ENCODE results near the gene NCK1. TPM values are rescaled to one million over a fixed set of nuclear protein-coding genes. Genes with fewer than 3 reads are reported as not detected.

Gene NCK1
- total and polyA plus RNA-seq, 10 of the 15 experiments (the other 5 are each of a cell fraction or from before 2014, with no cell fraction given), result 15.6 to 33.4 (median 25.0) TPM

DNA sequence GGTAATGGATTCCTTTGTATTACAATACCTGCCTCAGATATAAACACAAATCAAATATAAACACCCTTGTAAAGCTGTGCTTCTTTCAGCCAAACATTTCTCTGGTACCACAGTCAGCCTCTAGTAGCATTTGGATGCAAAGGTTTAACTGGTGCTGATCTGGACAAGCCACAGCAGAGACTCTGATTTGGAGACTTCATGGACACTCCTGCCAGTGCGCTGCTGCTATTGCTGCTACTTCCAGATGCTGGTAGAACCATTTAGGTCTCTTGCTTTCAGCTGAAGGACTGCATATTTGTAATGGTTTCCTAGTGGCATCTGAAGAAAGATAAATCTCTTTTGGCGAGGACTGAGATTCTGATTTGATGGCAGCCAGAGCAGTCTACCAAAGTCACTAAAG, 36.9 kb downstream of the NCK1 start (continued):
- TF ChIP-seq, protein P1, sequence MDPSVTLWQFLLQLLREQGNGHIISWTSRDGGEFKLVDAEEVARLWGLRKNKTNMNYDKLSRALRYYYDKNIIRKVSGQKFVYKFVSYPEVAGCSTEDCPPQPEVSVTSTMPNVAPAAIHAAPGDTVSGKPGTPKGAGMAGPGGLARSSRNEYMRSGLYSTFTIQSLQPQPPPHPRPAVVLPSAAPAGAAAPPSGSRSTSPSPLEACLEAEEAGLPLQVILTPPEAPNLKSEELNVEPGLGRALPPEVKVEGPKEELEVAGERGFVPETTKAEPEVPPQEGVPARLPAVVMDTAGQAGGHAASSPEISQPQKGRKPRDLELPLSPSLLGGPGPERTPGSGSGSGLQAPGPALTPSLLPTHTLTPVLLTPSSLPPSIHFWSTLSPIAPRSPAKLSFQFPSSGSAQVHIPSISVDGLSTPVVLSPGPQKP (IDR thresholded peaks at IDR 0.05; ENCODE audit: low read depth, low read length), result no peak
- TF ChIP-seq DPF2 (IDR thresholded peaks at IDR 0.05), result no peak

DNA sequence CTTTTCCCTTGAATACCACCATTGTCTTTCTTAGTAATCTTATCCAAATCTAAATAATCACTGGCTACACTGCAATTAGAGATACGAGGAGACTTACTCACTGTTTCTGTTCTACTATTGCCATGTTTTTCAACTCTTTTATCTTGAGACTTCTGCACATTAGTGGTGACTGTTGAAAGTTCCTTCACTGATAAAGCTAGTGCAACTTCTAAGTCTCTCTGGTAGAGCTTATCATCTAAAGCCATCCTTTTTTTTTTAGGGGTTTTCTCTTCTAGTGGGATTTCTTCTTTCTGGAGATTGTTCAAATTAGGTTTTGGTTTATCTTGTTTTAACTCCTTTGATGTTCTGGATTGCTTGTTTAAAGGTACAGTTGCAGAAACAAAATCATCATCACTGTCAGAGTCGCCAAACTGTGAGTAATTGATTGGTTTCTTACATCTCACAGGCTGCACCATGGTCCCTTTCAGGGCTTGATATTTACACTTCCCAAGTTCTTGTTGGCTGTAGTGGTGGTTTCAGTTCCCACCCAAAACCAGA, 37.7 kb downstream of the NCK1 start:
- Histone ChIP-seq H3K36me3 (ENCODE audit: control insufficient read depth in 2 of 2, insufficient read depth in 2 of 2, low read length in 1 of 2) (no peaks in the 10 kb centered on the region), H3K4me1 (ENCODE audit: control insufficient read depth, insufficient read depth, low read length) (peaks cover 4% of the 10 kb centered on the region; the same call in 1 of the 2 replicates), H3K4me2 (ENCODE audit: control insufficient read depth, insufficient read depth) (no peak overlapping the region), H3K79me2 (ENCODE audit: control insufficient read depth, insufficient read depth, low read length) (peaks cover 56% of the 10 kb centered on the region), H2AFZ (ENCODE audit: control insufficient read depth, low read depth, low read length) (no peak overlapping the region), H4K20me1 (ENCODE audit: control insufficient read depth, insufficient read depth) (no peaks in the 10 kb centered on the region), H3K9me3 (replicated peaks; ENCODE audit: control insufficient read depth, insufficient read depth, low read length) (peaks cover 28% of the 10 kb centered on the region), H3K9ac (ENCODE audit: control insufficient read depth, insufficient read depth, low read length) (no peak overlapping the region), H3K27me3 (replicated peaks in 1 of 2; ENCODE audit: control insufficient read depth in 2 of 2, insufficient read depth in 2 of 2, low read length in 1 of 2) (no peaks in the 10 kb centered on the region), H3K27ac (ENCODE audit: control insufficient read depth, insufficient read depth) (no peak overlapping the region), H3K4me3 (no peak overlapping the region)
- DNase-seq (ENCODE audit: low read depth, low spot score) (no peak), ATAC-seq (no peak), FAIRE-seq (no peak)
- ChIA-PET POLR2A (no interaction called here), CTCF (interaction anchor here (1.3 to 1.8 kb wide), 4 partner anchors 9 to 41 kb away, joined by 4 to 5 read pairs (median 4); no protein-coding TSS in a partner anchor), RAD21 (ENCODE audit: unreplicated experiment) (interaction anchor here (1.9 to 3.1 kb wide), 2 partner anchors 10 to 38 kb away, joined by 10 read pairs; partner anchors contain the start of gene NCK1), SMC1A (ENCODE audit: uncharacterized antibody, unreplicated experiment) (interaction anchor here (3.8 to 4.2 kb wide), 2 partner anchors 11 to 15 kb away, joined by 19 to 28 read pairs; no protein-coding TSS in a partner anchor)
- no TSS peak for BruUV-seq (replicated peaks)
- TF ChIP-seq RCOR1 (conservative IDR thresholded peaks at IDR 0.05; ENCODE audit: low read depth, low read length), result no peak
- TF ChIP-seq SIN3A (IDR thresholded peaks at IDR 0.05; ENCODE audit: low read depth, low read length), result no peak
- no peak for TF ChIP-seq TCF7 (IDR thresholded peaks at IDR 0.05; ENCODE audit: borderline replicate concordance)
- TF ChIP-seq, protein P2, sequence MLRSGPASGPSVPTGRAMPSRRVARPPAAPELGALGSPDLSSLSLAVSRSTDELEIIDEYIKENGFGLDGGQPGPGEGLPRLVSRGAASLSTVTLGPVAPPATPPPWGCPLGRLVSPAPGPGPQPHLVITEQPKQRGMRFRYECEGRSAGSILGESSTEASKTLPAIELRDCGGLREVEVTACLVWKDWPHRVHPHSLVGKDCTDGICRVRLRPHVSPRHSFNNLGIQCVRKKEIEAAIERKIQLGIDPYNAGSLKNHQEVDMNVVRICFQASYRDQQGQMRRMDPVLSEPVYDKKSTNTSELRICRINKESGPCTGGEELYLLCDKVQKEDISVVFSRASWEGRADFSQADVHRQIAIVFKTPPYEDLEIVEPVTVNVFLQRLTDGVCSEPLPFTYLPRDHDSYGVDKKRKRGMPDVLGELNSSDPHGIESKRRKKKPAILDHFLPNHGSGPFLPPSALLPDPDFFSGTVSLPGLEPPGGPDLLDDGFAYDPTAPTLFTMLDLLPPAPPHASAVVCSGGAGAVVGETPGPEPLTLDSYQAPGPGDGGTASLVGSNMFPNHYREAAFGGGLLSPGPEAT (IDR thresholded peaks at IDR 0.05; ENCODE audit: low read depth), result no peak
- TF ChIP-seq TARDBP (IDR thresholded peaks at IDR 0.05; ENCODE audit: borderline replicate concordance), result no peak
- TF ChIP-seq EZH2 (IDR thresholded peaks at IDR 0.05; ENCODE audit: borderline replicate concordance, control insufficient read depth, low read depth, low read length), result no peak
- TF ChIP-seq PML (IDR thresholded peaks at IDR 0.05; ENCODE audit: low read length), result no peak
- TF ChIP-seq, protein P1 (IDR thresholded peaks at IDR 0.05; ENCODE audit: low read depth, low read length), result no peak
- no peak for TF ChIP-seq RELA (IDR thresholded peaks at IDR 0.05; ENCODE audit: borderline replicate concordance, partially characterized antibody)
- TF ChIP-seq MTA3 (IDR thresholded peaks at IDR 0.05; ENCODE audit: borderline replicate concordance, low read length), result no peak
- TF ChIP-seq, protein P3, sequence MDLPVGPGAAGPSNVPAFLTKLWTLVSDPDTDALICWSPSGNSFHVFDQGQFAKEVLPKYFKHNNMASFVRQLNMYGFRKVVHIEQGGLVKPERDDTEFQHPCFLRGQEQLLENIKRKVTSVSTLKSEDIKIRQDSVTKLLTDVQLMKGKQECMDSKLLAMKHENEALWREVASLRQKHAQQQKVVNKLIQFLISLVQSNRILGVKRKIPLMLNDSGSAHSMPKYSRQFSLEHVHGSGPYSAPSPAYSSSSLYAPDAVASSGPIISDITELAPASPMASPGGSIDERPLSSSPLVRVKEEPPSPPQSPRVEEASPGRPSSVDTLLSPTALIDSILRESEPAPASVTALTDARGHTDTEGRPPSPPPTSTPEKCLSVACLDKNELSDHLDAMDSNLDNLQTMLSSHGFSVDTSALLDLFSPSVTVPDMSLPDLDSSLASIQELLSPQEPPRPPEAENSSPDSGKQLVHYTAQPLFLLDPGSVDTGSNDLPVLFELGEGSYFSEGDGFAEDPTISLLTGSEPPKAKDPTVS (IDR thresholded peaks at IDR 0.05; ENCODE audit: low read depth, low read length), result no peak
- TF ChIP-seq SMARCA5 (IDR thresholded peaks at IDR 0.05), result no peak
- TF ChIP-seq KDM1A (IDR thresholded peaks at IDR 0.05; ENCODE audit: borderline replicate concordance), result no peak
- no peak for TF ChIP-seq SMAD1 (IDR thresholded peaks at IDR 0.05; ENCODE audit: low read depth, partially characterized antibody)
- TF ChIP-seq CREM (IDR thresholded peaks at IDR 0.05; ENCODE audit: low read depth), result no peak
- WGBS (ENCODE audit: insufficient coverage, insufficient replicate concordance, low lambda C conversion rate, missing lambda C conversion rate), result 95% methylated on average over 2 of the region's 2 CpGs
- in situ Hi-C loops (cut with MboI) (no loop called here), intact Hi-C loops (cut with micrococcal nuclease; ENCODE audit: unreplicated experiment) (no loop called here)

Measured in GM12878 (cell line).